CD4-positive, CD25-positive, alpha-beta regulatory T cell (primary cell): ENCODE measurements around the gene GOSR2. TPM values are rescaled to one million over a fixed set of nuclear protein-coding genes. Genes with fewer than 3 reads are reported as not detected.
"Not testable (repeated sequence)": the region's sequence is repeated elsewhere in the genome, so short reads cannot be mapped to it uniquely, and the experiment has no call there.

Source experiments
- ATAC-seq, 2 donors: fragments of 150-1000 bp; cut with Tn5 transposase; one replicate each; pipeline ENCODE4 v1.10.0; 2021; ENCODE audit warnings: low read depth in 2 of 2, moderate number of reproducible peaks in 2 of 2, moderate library complexity in 1 of 2
- DNase-seq, 3 donors: peaks; one replicate each; pipeline versions ENCODE4 v3.0.0 to v3.0.0-alpha.2; 2012 to 2022; ENCODE audit warnings: mixed read lengths in 1 of 3
- H3K27ac ChIP-seq: one replicate; pipeline ENCODE4 v1.7.0; 2013; ENCODE audit warnings: mild to moderate bottlenecking, low read length; ENCODE audit not compliant: insufficient read depth, poor library complexity, severe bottlenecking
- H3K27me3 ChIP-seq: one replicate; pipeline ENCODE4 v1.7.0; 2013; ENCODE audit warnings: low read length; ENCODE audit not compliant: control insufficient read depth, insufficient read depth
- H3K36me3 ChIP-seq: one replicate; pipeline ENCODE4 v1.7.0; 2013; ENCODE audit warnings: mild to moderate bottlenecking, low read length, moderate library complexity; ENCODE audit not compliant: control insufficient read depth, insufficient read depth
- H3K4me1 ChIP-seq: 2 replicates; pipeline ENCODE4 v1.7.0; 2013; ENCODE audit warnings: mild to moderate bottlenecking, low read length; ENCODE audit not compliant: insufficient read depth, control insufficient read depth, poor library complexity, severe bottlenecking
- H3K4me3 ChIP-seq: one replicate; pipeline ENCODE4 v1.7.0; 2013; ENCODE audit warnings: low read depth, mild to moderate bottlenecking, low read length, moderate library complexity
- H3K9me3 ChIP-seq, 2 experiments: 1 replicate in 1 of 2; 2 replicates in 1 of 2; pipeline ENCODE4 v1.7.0; 2013; ENCODE audit warnings: low read length in 2 of 2, mild to moderate bottlenecking in 1 of 2, moderate library complexity in 1 of 2; ENCODE audit not compliant: control insufficient read depth in 2 of 2
- H3K27ac Mint-ChIP-seq, 3 donors: one replicate each; pipeline ENCODE4 v1.8.0; 2020 to 2022; ENCODE audit warnings: mild to moderate bottlenecking in 3 of 3, mixed read lengths in 3 of 3, moderate library complexity in 2 of 3
- H3K27me3 Mint-ChIP-seq: one replicate; pipeline ENCODE4 v1.8.0; 2022; ENCODE audit warnings: mild to moderate bottlenecking, mixed read lengths
- H3K36me3 Mint-ChIP-seq: one replicate; pipeline ENCODE4 v1.8.0; 2020; ENCODE audit warnings: mixed read lengths
- H3K4me1 Mint-ChIP-seq, 4 donors: one replicate each; pipeline ENCODE4 v1.8.0; 2020 to 2022; ENCODE audit warnings: mixed read lengths in 4 of 4, mild to moderate bottlenecking in 1 of 4
- H3K4me3 Mint-ChIP-seq, 4 donors: one replicate each; pipeline ENCODE4 v1.8.0; 2020 to 2022; ENCODE audit warnings: mild to moderate bottlenecking in 4 of 4, mixed read lengths in 4 of 4, moderate library complexity in 3 of 4
- H3K9me3 Mint-ChIP-seq, 7 donors: one replicate each; pipeline ENCODE4 v1.8.0; 2020 to 2022; ENCODE audit warnings: mixed read lengths in 7 of 7, mild to moderate bottlenecking in 3 of 7, moderate library complexity in 2 of 7
- polyA plus RNA-seq, 4 donors: library from polyadenylated mRNA; unstranded; fragments of 300-500 nt; fragmentation: Illumina TruSeq; gene quantifications; one replicate each; pipeline ENCODE4 v1.2.3, GENCODE V29; 2021
- total RNA-seq: library from RNA; stranded (reverse); gene quantifications from one replicate; pipeline ENCODE4 v1.2.3, GENCODE V29; 2022

Gene GOSR2
- total and polyA plus RNA-seq, 5 donors from 2014 or later, result 39.9 to 65.4 (median 54.8) TPM

DNA sequence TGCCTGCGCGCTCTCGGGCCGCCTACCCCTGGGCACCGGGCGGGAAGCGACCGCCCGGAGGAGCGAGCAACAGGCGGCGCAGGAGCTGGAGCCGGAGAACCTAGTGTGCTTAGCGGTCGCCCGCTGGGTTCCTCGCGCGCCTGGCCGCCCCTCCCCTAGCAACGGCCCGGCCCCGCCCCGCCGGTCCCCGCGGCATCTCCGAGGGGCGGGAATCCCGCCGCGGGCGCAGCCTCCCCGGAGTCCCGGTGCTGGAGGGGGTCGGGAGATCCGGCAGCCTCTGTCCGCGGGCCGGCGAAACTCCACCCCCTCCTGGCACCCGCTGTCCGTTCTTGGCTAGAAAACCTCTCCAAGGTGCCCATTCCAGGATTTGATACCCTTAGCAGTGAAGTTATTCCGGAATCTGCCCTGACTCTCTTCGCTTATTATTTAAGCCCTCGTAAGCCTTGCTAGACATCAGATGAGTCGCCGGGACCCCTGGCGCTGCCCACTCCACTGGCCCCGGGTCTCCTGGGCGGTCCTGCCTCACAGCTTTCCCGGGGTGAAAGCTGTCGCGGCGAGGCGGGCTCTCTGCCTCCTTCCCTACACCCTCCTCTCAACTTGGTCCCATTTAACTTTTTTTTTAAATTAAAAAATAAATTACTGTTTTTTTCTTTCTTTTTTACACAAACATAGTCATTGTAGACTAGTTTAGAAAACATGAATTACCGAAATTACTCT, 56.3 kb downstream of the GOSR2 start, which contains the start of gene RPRML:
TSS of gene RPRML (minus strand) at position 107 of the 717 bp plus-strand sequence. CDS start 246 bp downstream, outside the sequence.
- peaks cover 18% of the 10 kb centered on the region for H3K4me1 ChIP-seq
- H3K36me3 ChIP-seq, result no peaks in the 10 kb centered on the region
- peaks cover 0 to 18% (median 4%) of the 10 kb centered on the region in 4 donors for H3K4me1 Mint-ChIP-seq
- H3K27ac ChIP-seq, result no peak within 1 kb of the TSS
- H3K4me3 ChIP-seq, result no peak within 1 kb of the TSS
- H3K9me3 ChIP-seq, result no peaks in the 10 kb centered on the region
- peak within 1 kb of the TSS in 3 of 4 donors; percentile 82 to 89 (median 86) for H3K4me3 Mint-ChIP-seq
- H3K27me3 ChIP-seq, result peaks cover 14% of the 10 kb centered on the region
- peak within 1 kb of the TSS in 1 of 3 donors; percentile 63 for H3K27ac Mint-ChIP-seq
- H3K9me3 Mint-ChIP-seq, result no peaks in the 10 kb centered on the region
- peaks cover 47% of the 10 kb centered on the region for H3K27me3 Mint-ChIP-seq
- peaks cover 28% of the 10 kb centered on the region for H3K36me3 Mint-ChIP-seq
- peak in 1 of 2 donors; percentile 45 for ATAC-seq
- DNase-seq, result peak in 1 of 3 donors; percentile 24

DNA sequence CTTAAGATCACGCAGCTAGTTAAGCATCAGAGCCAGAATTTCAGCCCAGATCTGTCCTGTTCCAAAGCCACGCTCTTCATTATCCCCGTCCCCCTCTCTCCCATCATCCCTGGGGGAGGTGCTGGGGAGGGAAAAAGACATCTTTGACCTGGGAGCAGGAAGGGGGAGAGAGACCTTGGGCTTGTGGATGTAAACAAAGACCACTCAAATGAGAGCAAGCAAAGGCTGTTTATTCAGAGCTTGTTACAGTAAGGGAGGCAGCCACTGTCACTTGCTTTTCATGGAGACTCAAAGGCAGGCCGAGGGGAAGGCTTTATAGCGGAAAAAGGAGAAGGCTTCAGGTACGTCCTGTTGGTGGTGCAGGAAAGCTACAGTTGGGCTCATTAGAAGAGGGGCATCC, 59.6 kb downstream of the GOSR2 start:
- H3K27me3 ChIP-seq, result peaks cover 10% of the 10 kb centered on the region
- no peak overlapping the region for H3K27ac ChIP-seq
- H3K4me1 Mint-ChIP-seq, result peaks cover 0 to 16% (median 4%) of the 10 kb centered on the region in 4 donors
- ATAC-seq (no peak), DNase-seq (no peak)
- H3K9me3 Mint-ChIP-seq, result no peaks in the 10 kb centered on the region
- H3K4me1 ChIP-seq, result peaks cover 18% of the 10 kb centered on the region
- H3K4me3 Mint-ChIP-seq, result no peak overlapping the region
- H3K27ac Mint-ChIP-seq, result no peak overlapping the region
- H3K9me3 ChIP-seq, result no peaks in the 10 kb centered on the region
- H3K36me3 Mint-ChIP-seq, result peaks cover 16% of the 10 kb centered on the region
- H3K4me3 ChIP-seq, result no peak overlapping the region
- H3K27me3 Mint-ChIP-seq, result peaks cover 36% of the 10 kb centered on the region
- no peaks in the 10 kb centered on the region for H3K36me3 ChIP-seq

DNA sequence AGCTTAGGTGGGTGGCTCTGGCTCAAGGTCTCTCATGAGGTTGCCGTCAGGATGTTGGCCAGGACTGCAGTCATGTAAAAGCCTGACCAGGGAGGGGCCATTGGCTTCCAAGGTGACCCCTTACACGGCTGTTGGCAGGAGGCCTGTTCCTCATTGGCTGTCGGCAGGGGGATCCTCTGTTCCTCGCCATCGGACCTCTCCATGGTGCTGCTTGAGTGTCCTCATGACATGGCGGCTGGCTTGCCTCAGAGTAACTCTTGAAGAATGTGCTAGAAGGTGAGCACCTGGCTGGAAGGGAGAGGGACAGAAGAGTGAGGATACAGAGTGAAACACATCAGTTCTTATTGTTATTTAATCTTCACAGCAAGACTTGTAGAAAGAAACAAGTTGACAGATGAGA, 60.8 kb downstream of the GOSR2 start:
- Histone ChIP-seq H3K4me3 (no peak overlapping the region), H3K9me3 (no peaks in the 10 kb centered on the region), H3K4me1 (peaks cover 9% of the 10 kb centered on the region), H3K36me3 (no peaks in the 10 kb centered on the region), H3K27me3 (peaks cover 6% of the 10 kb centered on the region), H3K27ac (no peak overlapping the region)
- no peaks in the 10 kb centered on the region for H3K9me3 Mint-ChIP-seq
- peak overlapping the region in 1 of 3 donors; percentile 48 for H3K27ac Mint-ChIP-seq
- ATAC-seq, result no peak
- DNase-seq, result no peak
- peaks cover 13% of the 10 kb centered on the region for H3K36me3 Mint-ChIP-seq
- H3K4me1 Mint-ChIP-seq, result peaks cover 0 to 9% (median 1%) of the 10 kb centered on the region in 4 donors
- H3K4me3 Mint-ChIP-seq, result no peak overlapping the region
- peaks cover 29% of the 10 kb centered on the region for H3K27me3 Mint-ChIP-seq

DNA sequence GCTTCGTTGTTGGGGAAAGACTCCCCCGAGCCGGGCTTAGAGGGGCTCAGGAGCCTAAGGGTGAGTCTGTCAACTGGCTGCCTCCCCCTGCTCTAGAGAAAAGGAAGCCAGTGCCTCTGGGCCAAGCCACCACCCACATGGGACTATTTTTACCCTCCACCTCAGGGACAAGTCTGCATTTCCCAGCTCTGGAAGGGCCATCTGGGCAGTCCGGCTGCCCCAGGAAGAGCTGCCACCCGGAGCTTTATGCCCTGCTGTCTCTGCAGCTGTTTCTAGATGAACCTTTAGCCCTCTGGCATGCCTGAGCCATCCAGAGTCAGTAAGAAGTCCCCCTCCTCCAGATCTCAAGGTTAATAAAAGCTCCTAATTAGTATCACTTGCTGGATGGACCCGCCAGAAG, 61.4 kb downstream of the GOSR2 start:
- peaks cover 28% of the 10 kb centered on the region for H3K27me3 Mint-ChIP-seq
- no peaks in the 10 kb centered on the region for H3K9me3 Mint-ChIP-seq
- no peak for DNase-seq
- no peak overlapping the region for H3K27ac Mint-ChIP-seq
- no peak overlapping the region for H3K27ac ChIP-seq
- no peaks in the 10 kb centered on the region for H3K36me3 ChIP-seq
- H3K27me3 ChIP-seq, result peaks cover 6% of the 10 kb centered on the region
- peaks cover 13% of the 10 kb centered on the region for H3K36me3 Mint-ChIP-seq
- no peak overlapping the region for H3K4me3 ChIP-seq
- no peak for ATAC-seq
- peaks cover 3% of the 10 kb centered on the region for H3K4me1 ChIP-seq
- no peaks in the 10 kb centered on the region for H3K9me3 ChIP-seq
- H3K4me3 Mint-ChIP-seq, result no peak overlapping the region
- peaks cover 0 to 8% (median 1%) of the 10 kb centered on the region in 4 donors for H3K4me1 Mint-ChIP-seq

DNA sequence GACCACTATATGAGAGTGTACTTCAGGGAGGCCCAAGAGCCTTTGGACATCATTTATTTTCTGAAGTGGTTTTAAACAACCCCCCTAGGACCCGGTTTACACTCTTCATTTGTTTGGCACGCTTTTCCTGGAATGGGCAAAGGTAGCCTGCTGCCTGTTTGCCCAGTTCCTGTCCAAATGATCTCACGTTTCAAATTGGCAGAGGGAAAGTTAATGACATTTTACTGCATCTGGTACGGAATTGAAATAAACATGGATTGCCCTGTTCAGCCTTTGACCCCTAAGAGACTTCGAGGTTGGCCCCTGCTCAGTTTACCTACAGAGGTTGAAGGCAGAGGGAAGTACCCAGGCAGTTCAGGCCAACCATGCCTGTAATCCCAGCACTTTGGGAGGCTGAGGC, 61.9 kb downstream of the GOSR2 start:
- Histone ChIP-seq H3K9me3 (no peaks in the 10 kb centered on the region), H3K27me3 (peaks cover 8% of the 10 kb centered on the region), H3K36me3 (no peaks in the 10 kb centered on the region), H3K4me3 (no peak overlapping the region), H3K27ac (no peak overlapping the region), H3K4me1 (no peaks in the 10 kb centered on the region)
- H3K36me3 Mint-ChIP-seq, result peaks cover 13% of the 10 kb centered on the region
- DNase-seq (no peak), ATAC-seq (no peak)
- H3K4me3 Mint-ChIP-seq, result no peak overlapping the region
- H3K27ac Mint-ChIP-seq, result no peak overlapping the region
- H3K27me3 Mint-ChIP-seq, result peaks cover 22% of the 10 kb centered on the region
- H3K9me3 Mint-ChIP-seq, result no peaks in the 10 kb centered on the region
- H3K4me1 Mint-ChIP-seq, result peaks cover 0 to 6% (median 1%) of the 10 kb centered on the region in 4 donors

DNA sequence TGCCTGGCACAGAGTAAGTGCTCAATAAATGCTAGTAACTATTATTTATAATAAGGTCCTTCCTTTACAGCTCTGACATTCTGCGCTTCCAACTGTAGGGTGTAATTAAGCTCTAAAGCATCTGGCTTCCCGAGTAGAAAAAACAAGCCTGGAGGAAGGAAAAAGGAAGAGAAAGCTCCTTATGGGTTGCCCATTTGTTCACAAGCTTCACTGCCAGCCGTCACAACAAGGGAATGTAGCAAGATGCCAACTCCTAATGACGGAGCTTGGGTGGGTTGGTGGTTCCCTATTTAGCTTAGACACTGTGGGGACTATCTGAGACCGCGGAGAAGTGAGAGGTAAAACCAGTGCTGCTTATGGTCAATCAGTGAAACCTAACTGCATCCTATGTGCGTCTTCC, 63.4 kb downstream of the GOSR2 start:
- DNase-seq (no peak), ATAC-seq (no peak)
- no peak overlapping the region for H3K27ac ChIP-seq
- Mint-ChIP-seq H3K4me3 (no peak overlapping the region), H3K27me3 (peaks cover 8% of the 10 kb centered on the region), H3K36me3 (peaks cover 10% of the 10 kb centered on the region), H3K27ac (peak overlapping the region in 1 of 3 donors; percentile 18), H3K4me1 (no peaks in the 10 kb centered on the region), H3K9me3 (no peaks in the 10 kb centered on the region)
- peaks cover 2% of the 10 kb centered on the region for H3K27me3 ChIP-seq
- no peak overlapping the region for H3K4me3 ChIP-seq
- no peaks in the 10 kb centered on the region for H3K9me3 ChIP-seq
- no peaks in the 10 kb centered on the region for H3K36me3 ChIP-seq
- H3K4me1 ChIP-seq, result no peaks in the 10 kb centered on the region

DNA sequence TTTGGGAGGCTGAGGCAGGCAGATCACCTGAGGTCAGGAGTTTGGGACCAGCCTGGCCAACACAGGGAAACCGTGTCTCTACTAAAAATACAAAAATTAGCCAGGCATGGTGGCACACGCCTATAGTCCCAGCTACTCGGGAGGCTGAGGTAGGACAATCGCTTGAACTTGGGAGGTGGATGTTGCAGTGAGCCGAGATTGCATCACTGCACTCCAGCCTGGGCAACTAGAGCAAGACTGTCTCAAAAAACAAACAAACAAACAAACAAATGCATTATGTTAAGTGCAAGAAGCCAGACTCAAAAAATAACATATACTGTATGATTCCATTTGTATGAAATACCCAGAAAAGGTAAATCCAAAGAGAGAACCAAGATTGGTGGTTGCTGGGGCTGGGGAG, 65.0 kb downstream of the GOSR2 start:
- H3K4me3 Mint-ChIP-seq, ATAC-seq, H3K36me3 ChIP-seq, H3K27me3 ChIP-seq, H3K27ac Mint-ChIP-seq, H3K9me3 Mint-ChIP-seq, H3K27ac ChIP-seq, H3K4me3 ChIP-seq, H3K36me3 Mint-ChIP-seq, H3K4me1 ChIP-seq, DNase-seq, H3K4me1 Mint-ChIP-seq, H3K27me3 Mint-ChIP-seq, H3K9me3 ChIP-seq: not testable (repeated sequence)
